Thoracic aorta endothelial cell (primary cell): ENCODE data around the gene SLC16A7. TPM values are rescaled to one million over a fixed set of nuclear protein-coding genes. Genes with fewer than 3 reads are reported as not detected.

Experiments used
- small RNA-seq: library from RNA; depleted of rRNA; stranded (forward); fragments of <200 nt; gene quantifications from one replicate; pipeline ENCODE3, GENCODE V24; 2012
- total RNA-seq: library from RNA; depleted of rRNA; stranded (reverse); fragments of >200 nt; gene quantifications from 2 replicates; pipeline ENCODE4 v1.2.3, GENCODE V29; 2012

The SLC16A7 gene
- total RNA-seq, result 13.3 and 18.2 TPM in 2 replicates

GRCh38 chr12:59595883-59596540, at the start of gene SLC16A7:
Gene SLC16A7 (plus strand): TSS chr12:59596029. CDS start chr12:59704802, 108,773 bp downstream.

Small RNA genes within 50 kb of the gene (small RNA-seq; reads per million reads assigned to genes)
- not detected for gene AC079905.2
- not detected for gene RNU4-20P
